Body of pancreas (tissue), 4 donors: ENCODE measurements around the gene AK5.

Source experiments
- POLR2A ChIP-seq, 3 donors: fragments of 450-650 bp; IDR thresholded peaks; one replicate each; pipeline ENCODE4 v1.6.1; 2016; ENCODE audit warnings: antibody characterized with exemption in 3 of 3, mild to moderate bottlenecking in 2 of 3
- TF ChIP-seq, protein P1 (sequence below), 7 experiments: fragments of 450-650 bp in 4 of 7; fragments of 200-600 bp in 3 of 7; sonication (generic) in 3 of 7; IDR thresholded peaks; one replicate each; pipeline ENCODE4 v1.5.1; 2016 to 2019; ENCODE audit warnings: antibody characterized with exemption in 7 of 7

DNA sequence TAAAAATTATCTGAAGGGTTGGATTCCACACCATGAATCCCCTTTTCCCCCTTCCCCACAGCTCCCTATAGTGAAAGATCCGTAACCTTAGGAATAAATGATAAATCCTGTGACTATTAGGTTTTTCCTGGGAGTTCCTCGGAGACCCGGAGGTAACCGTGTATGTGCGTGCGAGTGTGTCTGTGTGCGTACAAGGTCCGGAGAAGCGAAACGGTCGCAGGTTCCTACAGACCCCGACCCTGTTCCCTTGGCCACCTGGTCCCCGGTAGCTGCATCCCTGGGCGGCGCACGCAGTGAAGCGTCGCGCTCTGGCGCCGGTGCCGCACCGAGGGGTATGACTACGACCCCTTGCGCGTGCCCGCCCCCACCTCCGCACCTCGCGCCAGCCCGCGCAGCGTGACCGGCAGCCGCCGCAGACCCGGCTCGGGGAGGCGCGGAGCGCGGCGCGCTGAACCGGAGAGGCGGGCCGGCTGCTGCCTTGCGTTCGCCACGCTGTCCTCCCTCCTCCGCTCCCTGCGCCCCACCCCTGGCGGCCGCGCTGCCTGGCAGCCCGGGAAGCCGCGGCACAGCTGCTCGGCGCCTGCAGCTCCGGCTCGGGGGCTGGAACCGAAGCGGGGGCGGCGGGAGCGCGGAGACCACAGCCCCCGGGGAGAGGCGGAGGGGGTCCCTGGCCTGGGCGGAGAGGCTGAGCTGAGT lies at the start of gene AK5:
- TF ChIP-seq, protein P1, sequence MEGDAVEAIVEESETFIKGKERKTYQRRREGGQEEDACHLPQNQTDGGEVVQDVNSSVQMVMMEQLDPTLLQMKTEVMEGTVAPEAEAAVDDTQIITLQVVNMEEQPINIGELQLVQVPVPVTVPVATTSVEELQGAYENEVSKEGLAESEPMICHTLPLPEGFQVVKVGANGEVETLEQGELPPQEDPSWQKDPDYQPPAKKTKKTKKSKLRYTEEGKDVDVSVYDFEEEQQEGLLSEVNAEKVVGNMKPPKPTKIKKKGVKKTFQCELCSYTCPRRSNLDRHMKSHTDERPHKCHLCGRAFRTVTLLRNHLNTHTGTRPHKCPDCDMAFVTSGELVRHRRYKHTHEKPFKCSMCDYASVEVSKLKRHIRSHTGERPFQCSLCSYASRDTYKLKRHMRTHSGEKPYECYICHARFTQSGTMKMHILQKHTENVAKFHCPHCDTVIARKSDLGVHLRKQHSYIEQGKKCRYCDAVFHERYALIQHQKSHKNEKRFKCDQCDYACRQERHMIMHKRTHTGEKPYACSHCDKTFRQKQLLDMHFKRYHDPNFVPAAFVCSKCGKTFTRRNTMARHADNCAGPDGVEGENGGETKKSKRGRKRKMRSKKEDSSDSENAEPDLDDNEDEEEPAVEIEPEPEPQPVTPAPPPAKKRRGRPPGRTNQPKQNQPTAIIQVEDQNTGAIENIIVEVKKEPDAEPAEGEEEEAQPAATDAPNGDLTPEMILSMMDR (IDR thresholded peaks at IDR 0.05), result no peak
- no peak for TF ChIP-seq POLR2A (IDR thresholded peaks at IDR 0.05)
